NCI-H1694 (cell line): ENCODE measurements around the gene ALAD.
A peak's percentile ranks its signal among the peaks of the same experiment; 100 is the strongest.
"Not testable (repeated sequence)": the region's sequence is repeated elsewhere in the genome, so short reads cannot be mapped to it uniquely, and the experiment has no call there.

Experiments used
- DNase-seq: peaks from one replicate; lab custom pipeline; 2025; lab: John Stamatoyannopoulos, UW

ALAD gene

DNA sequence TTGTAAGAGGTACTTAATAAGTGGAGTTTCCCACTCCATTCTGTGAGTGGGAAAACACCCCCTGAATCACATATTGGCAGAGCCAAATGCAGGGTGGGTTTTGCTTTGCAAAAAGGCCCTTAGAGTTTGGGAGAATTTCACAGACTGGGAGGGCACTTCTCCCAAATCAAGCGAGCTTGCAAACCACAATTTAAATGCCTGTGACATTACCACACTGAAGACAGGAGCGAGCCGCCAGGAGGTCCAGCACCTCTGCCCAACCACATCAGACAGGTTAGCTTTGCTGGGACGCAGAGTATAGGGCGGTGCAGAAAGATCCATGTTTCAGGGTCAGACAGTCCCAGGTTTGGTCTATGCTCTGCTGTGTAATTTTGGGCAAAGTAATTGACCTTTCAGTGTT, 2.3 kb downstream of the ALAD start:
- DNase-seq, result no peak

DNA sequence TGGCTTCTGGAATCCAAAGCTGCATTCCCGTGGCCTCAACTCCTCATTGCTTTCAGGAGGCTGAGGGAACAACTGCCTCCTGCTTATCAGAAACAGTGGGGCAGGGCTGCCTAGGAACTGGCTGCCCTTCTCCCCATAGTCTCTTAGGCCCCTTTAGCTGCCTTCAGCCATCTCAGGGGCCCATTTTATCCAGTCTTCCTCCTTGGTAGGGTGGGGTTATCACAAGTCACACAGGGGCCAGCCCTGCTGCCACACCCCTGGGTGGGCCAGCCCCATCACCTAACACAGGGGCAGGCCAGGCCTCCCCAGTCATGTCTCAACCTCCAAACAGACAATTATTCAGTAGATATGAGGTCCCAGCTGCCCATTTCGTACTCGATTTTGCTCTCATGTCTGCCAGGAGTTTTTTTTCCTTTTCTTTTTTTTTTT, 3.9 kb downstream of the ALAD start:
- no peak for DNase-seq

DNA sequence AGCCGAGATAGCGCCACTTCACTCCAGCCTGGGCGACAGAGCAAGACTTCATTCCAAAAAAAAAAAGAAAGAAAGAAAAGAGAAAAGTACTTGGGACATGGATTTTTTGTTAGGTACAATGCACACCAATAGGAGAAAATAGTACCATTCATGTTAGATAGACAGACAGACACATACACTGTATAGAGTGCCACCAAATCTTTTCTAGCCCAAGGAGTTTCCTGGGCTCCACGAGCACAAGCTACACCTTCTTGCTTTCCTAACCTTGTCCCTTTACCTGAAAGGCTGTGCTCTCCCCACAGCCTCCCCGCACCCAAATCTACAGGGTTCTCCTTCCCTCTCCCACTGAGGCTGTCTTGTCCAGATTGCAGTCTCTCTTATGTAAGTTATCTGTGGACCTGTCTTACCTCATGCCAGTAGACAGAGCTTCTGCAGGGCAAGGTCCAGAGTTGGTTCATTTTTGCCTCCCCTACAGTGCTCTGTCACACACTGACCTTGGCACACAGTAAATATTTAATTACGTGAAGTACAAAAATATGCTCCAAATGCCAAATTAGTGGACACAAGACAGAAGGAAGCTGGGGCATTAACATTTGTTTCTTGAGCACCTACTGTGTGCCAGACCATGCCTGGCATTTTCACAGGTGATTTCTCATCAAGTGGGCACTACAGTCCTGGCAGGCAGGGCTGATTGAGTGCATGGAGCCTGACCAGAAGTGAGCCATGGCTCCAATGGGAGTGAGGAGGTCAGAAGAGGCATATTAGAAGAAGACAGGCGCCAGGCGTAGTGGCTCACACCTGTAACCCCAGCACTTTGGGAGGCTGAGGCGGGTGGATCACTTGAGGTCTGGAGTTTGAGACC, 5.9 kb downstream of the ALAD start:
- no peak for DNase-seq

DNA sequence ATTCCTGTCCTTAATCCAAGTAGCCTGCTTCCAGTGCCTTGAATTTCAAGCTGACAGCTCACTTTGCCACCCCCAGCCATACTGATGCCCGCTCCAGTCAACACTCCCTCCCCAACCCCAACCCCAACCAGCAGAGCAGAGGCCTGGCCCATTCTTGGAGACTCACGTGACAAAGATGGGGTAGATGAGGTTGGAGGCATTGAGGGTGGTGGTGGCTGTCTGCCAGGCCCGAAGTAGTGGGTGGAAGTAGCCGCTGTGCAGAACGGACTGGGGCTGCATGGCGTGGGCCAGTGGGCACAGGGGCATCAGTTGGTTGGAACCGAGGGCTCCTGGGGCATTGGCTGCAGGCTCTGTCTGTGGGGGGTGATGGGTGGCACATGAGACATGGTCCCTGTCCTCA, 7.8 kb downstream of the ALAD start:
- no peak for DNase-seq

DNA sequence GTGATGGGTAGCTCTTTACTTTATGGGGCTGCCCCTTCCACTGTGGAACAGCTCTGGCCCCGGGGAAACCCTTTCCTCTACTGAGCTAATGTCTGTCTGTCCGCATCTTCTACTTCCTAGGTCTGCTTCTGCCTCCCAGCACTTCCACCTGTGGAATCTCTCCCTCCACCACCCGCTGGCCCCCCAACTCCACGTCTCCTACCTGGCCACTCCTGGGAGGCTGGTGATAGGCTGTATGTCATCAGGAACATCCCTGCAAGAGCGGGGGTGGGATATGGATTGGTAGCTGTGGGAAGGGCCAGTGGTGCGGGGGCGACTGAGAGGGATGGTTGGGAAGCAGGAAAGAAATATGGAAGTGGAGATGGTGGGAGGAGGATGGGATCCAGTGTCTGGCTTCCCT, 9.2 kb downstream of the ALAD start:
- DNase-seq, result no peak

DNA sequence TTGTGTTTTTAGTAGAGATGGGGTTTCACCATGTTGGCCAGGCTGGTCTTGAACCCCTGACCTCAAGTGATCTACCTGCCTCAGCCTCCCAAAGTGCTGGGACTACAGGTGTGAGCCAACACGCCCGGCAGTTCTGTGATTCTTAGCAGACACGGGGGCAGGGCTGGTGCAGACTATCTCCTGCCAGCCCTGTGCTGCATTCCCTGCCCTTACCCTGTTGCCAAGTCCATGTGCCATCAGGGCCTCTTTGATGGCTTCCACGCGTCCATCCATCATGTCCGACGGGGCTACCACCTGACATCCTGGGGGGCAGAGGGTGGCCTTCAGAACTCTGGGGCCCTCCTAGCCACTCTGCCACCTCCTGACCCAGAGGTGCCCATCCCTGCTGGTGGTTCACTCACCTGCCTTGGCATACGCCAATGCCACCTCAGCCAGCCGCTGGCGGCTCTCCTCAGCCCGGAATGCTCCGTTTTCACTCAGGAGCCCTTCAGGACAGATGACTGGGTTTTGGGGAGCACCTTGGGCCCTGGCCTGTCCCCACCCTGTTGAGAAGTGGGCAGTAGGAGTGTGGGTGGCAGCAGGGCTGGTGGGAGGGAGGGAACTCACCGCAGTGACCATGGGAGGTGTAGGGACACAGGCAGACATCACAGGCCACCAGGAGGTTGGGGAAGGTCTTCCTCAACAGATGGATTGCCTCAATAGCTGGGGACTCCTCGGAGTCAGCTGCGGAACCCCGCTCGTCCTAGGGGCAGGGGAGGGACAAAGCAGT, 10.7 kb downstream of the ALAD start:
- DNase-seq, result no peak

DNA sequence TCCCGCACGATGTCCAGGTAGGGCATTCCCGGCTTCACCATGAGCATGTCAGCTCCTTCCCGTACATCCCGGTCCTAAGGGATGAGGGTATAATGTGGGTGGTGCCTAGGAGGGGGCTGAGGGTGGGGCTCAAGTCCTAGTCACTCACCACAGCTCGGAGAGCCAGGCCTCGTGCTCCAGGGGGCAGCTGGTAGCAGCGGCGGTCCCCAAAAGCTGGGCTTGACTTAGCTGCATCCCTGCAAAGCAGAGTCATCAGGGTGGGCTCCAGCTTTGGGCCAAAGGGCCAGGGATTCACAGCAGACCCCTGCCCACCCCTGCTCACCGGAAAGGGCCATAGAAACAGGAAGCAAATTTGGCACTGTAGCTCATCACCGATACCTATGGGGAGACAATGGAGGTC, 11.6 kb downstream of the ALAD start:
- no peak for DNase-seq

DNA sequence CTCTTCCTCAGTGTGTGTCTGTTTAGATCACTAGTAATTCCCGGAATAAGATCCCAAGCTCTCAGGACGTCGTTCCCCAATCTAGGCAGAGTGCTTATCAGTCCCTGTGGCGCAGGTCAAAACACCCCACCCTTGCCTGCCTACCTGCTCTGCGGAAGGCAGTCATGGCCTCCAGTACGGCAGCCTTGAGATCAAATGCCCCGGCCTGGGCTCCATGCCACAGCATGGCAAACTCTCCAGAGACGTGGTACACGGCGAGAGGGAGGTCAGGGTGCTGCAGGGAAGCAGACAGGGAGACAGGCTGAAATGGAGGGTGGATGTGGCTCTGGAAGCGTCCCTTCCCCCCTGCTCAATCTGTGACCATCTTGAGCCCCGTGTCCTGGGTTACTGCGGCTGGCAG, 12.3 kb downstream of the ALAD start:
- no peak for DNase-seq

DNA sequence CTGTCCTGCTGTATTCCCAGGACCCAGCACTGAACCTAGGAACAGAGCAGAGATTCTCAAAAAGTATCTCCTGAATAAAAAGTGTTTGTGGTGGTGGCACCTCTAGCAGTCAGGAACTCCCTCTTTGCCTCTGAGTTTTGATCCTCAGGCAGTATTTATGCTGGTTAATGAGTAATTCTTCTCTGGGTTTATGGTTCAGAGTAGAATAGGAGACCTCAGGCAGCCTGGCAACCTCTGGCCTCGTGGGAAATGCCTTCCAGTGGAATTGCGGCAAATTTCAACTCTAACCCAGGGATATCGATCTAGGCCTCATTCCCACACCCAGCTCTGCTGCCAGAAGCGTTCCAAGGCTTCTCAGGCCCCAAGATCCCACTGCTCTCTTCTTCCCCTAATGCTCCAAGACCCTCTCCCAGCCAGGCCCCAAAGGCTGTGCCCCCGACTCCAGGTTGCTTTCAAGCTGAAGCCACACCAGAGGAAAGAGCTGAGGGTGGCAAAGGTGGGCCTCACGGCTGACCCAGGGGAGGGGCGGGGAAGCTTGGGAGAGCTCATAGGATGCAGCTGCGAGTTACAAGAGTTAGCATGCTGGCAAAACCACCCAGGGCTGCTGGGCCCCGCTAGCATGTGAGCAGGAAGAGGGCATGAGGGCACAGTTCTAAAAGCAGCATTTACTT, 13.4 kb downstream of the ALAD start:
- DNase-seq, result no peak

DNA sequence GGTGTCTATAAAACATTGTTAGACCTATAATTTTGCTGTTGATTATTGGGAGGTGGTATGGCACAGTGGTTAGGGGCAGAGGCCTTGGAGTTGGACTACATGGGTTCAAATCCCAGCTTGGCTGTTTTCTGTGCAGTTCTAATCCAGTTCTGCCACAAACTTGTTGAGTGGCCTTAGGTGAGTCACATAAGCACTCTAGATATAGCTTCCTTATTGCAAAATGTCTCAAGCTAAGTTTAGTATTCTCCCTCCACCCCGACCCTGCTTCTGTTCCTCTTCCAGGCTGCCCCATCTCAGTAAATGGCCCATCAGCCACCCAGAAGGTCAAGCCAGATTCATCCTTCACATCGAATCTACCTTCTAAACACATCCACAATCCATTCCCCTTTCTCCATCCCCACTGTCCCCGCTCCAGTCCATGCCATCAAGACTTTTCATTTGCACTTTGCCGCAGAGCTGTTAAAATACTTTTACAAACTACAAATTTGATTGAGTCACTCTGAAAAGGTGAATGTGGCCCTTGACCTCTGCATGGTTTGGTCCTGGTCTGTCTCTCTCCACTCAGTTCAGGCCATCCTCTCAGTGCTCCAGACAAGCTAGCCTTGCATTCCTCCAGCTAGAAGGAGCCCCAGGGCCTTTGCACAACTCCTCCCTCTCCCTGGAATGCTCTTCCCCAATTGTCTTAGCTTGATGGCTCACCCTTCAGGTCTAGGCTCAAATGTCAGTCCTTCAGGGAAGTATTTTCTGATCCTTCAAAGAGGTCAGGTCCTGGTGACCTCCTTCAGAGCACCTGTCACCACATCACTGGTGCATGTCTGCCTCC, 14.3 kb downstream of the ALAD start:
- DNase-seq, result no peak

DNA sequence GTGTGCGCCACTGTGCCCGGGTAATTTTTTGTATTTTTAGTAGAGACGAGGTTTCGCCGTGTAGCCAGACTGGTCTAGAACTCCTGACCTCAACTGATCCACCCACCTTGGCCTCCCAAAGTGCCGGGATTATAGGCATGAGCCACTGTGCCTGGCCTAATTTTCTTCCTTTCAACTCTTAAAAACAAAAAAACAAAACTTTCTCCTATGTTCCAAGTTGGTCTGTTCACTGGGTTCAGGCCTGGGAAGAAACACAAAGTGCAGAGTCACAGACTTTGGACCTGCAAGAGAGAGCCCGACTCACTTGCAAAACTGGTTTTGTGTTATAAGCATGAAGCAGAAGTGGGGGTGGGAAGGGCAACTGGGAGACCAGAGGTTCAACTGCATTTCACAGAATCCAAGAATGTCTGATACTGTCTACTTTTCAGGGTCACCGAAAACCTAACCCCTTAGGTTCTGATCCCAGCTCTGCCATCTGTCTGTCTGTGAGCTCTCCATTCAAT, 19.1 kb downstream of the ALAD start:
- DNase-seq, result no peak

DNA sequence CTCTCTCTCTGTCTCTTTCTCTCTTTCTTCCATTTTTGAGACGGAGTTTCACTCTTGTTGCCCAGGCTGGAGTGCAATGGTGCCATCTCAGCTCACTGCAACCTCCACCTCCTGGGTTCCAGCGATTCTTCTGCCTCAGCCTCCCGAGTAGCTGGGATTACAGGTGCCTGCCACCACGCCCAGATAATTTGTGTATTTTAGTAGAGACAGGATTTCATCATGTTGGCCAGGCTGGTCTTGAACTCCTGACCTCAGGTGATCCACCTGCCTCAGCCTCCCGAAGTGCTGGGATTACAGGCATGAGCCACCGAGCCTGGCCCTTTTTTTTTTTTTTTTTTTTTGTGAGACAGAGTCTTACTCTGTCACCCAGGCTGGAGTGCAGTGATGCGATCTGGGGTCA, 19.6 kb downstream of the ALAD start:
- DNase-seq, result not testable (repeated sequence)

DNA sequence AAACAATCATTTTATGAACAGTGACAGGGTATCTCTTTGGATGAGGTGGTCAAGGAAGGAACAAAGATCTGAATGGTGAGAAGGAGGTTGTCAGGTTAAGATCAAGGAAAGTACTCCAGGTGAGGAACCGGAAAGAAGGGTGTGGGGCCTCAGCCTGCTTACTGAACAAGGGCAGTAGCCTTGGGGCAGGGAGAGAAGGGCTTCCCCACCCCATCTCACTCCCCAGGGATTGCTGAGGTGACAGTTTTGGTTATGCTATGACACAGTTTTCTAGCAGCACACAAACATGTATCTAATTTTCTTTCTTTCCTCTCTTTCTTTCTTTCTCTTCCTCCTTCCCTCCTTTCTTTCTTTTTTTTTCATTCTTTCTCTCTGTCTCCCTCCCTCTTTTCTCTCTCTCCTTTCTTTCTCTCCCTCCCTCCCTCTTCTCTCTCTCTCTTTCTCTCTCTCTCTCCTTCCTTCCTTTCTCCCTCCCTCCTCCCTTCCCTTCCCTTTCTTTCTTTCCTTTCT, 20.2 kb downstream of the ALAD start:
- DNase-seq, result no peak

DNA sequence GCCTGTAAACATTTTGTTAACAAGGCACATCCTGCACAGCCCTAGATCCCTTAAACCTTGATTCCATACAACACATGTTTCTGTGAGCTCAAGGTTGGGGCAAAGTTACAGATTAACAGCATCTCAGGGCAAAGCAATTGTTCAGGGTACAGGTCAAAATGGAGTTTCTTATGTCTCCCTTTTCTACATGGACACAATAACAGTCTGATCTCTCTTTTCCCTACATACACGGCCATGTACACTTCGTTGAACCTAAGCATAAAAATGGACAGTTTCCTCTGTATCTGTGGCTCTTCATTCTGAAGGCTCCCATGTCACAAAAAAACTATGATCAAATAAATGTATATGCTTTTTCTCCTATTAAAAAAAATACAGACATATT, 21.3 kb downstream of the ALAD start:
- DNase-seq, result not testable (repeated sequence)

DNA sequence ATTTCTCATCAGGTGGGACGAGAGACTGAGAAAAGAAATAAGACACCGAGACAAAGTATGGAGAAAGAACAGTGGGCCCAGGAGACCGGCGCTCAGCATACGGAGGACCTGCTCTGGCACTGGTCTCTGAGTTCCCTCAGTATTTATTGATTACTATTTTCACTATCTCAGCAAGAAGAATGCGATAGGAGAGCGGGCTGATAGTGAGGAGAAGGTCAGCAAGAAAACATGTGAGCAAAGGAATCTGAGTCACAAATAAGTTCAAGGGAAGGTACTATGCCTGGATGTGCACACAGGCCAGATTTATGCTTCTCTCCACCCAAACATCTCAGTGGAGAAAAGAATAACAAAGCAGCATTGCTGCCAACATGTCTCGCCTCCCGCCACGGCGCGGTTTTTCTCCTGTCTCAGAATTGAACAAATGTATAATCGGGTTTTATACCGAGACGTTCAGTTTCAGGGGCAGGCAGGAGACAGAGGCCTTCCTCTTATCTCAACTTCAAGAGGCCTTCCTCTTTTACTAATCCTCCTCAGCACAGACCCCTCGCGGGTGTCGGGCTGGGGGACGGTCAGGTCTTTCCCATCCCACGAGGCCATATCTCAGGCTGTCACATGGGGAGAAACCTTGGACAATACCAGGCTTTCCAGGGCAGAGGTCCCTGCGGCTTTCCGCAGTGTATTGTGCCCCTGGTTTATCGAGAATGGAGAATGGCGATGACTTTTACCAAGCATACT, 21.8 kb downstream of the ALAD start:
- not testable (repeated sequence) for DNase-seq

DNA sequence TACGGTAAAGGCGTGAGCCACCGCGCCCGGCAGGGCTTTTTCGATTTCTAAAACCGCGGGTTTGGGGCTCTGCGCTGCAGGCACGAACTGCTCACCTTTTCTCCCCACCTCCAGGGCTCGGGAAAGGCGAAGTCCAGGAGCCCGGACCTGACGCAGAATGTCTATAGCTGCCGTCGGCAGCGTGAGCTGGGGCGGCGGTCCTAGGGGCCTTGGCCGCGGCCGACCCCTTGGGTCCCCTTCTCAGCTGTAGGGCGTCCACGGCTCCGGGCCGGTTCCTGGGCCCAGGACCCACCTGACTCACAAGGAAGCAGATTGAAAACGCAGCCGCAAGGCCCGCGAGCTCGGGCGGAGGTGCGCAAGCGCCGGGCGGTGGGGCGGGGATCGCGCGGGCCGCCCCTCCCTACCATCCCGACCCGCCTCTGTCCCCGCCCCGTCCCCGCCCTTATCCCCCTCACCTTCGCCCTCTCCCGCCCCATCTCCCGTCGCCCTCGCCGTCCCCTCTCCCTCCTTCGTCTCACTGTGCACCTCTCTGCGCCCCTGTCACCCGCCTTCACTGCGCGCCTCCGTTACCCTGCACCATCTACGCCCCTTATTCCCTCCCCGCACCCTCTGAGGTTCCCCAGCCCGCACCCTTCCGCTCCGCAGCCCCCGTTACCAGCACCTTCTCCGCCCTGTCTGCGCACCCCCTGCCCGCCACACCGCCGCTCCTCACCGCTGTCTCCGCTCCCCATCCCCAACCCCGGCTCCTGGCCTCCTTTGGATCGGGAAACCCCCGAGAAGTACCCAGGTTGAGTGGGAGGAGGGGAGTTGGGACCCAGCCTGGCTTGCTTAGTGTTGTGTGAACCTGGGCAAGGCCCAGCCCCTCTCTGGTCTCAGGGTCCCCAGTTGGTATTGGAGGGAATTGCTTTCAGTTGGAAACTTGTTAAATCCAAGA, 24.2 kb downstream of the ALAD start, which contains the start of gene HDHD3:
Gene HDHD3 (minus strand): TSS at position 353 of the 934 bp plus-strand sequence. CDS start 2,632 bp downstream, outside the sequence.
- peak; percentile 40 for DNase-seq

DNA sequence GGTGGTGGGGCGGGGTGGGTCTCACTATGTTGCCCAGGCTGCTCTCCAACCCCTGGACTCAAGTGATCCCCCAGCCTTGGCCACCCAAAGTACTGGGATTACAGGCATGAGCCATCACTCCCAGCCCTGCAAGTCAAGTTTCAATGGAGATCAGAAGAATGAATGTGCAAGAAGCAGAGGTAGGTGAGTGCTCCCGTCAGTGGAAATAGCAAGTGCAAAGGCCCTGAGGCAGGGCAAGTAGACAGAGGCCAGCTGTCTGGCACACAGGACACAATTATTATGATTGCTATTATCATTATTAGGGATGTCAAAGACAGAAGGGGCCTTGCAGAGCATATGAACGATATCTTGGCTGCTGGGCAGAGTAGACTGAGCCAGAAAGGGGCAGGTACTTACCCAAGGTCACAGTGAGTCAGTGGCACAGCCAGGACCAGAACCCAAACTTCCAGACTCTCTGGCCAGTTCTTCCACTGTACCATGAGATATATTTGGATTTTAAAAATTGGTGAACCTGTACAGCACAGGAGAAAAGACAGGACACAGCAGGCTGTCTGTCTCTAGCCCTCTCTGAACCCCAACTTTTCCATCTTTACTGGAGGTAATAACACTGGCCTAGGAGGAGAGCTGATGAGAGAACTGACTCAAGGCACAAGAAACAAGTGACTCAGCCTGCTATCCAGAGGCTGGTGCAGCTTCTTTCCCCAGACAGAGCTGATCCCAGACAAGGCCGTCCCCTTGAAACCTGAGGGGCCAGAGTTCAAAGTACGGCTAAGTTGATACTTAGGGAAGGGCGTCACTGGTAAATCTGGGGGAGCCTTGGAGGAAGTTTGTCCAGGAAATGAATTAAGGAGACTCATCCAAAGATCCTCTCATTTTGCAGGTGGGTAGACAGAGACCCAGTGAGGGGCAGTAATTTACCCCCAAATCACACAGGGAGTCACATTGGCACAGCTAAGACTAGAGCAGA, 25.7 kb downstream of the ALAD start:
- DNase-seq, result no peak

DNA sequence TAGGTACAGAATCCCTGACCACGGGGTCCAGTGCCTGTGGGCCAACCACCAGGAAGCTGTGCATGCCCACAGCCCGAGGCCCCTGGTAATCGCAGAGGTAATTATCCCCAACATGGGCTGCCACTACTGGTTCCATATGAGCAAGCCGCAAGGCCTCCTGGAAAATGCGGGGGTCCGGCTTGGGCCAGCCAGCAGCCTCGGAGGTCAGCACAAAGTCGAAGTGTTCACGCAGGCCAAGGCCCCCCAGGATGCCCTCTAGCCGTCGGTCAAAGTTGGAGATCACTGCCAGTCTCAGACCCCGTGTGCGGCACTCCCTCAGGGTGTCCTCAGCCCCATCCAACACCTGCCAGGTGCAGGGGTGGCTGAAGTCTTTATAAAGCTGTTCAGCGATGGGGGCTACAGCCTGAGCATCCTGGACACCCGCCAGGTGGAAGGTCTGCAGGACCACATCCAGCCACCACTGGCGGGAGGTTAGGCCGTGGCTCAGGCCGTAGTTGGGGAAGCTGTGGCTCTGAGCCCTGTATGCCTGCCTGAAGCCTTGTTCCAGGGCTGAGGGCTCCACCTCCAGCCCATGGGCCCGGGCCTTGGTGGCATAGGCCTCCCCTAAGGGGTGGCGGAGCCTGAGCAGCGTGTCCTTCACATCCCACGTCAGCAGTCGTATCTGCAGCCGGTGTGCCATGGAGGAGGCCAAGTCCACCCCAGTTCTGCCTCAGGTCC, 27.2 kb downstream of the ALAD start:
- DNase-seq, result no peak
